H1 (cell line): ENCODE results near the gene FAT1.

Experiments used
- E2F6 ChIP-seq: IDR thresholded peaks from 2 replicates; pipeline ENCODE4 v1.6.1; 2012; ENCODE audit warnings: inconsistent platforms
- EZH2 ChIP-seq: fragments of 200-600 bp; sonication (generic); IDR thresholded peaks from 2 replicates; pipeline ENCODE4 v1.7.1; 2012; ENCODE audit warnings: low read depth, mild to moderate bottlenecking, moderate library complexity, low read length, inconsistent platforms; ENCODE audit not compliant: severe bottlenecking

GRCh38 chr4:186606591-186606992 lies 117.1 kb downstream of the FAT1 start:
- TF ChIP-seq EZH2 = no peak
- no peak for TF ChIP-seq E2F6
